HK-2 (cell line): ENCODE measurements around the gene ARHGEF6.

Source experiments
- DNase-seq: peaks from one replicate; pipeline ENCODE4 v3.0.0-alpha.2; 2018; ENCODE audit not compliant: unreplicated experiment

The ARHGEF6 gene

DNA sequence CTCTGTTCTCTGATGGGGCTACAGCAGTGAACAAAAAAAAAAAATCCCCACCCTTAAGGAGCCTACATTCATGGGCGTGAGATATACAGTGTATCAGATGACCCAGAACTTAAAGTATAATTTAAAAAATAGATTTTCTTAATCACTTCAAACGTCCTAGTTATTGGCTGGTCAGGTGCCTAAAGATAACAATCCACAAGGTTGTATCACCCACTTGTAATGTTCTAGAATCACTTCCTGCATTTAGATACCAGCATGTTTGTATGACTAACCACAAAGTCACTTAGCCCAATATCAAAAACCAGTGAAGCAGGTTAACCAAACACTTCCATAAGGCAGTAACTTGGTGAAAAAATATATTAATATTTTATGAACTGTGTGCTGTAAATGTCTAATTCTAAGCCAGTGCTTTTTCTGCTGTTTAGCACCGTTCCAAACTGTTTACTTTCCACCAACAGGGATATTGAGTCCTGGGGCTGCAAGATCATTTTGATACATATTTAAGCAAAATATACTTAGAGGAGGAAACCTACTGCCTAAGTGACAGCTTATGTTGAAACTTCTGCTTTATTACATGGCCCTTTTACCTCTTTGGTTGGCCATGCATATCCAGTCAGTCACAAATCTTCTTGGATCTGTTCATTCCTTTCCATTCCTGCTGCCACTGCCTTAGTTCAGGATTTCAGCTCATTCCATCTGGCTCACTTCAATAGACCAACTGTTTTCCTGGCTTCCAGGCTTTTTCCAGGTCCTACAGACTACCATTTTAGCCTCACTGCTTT is 89.5 kb downstream of the ARHGEF6 start:
- DNase-seq, result no peak

DNA sequence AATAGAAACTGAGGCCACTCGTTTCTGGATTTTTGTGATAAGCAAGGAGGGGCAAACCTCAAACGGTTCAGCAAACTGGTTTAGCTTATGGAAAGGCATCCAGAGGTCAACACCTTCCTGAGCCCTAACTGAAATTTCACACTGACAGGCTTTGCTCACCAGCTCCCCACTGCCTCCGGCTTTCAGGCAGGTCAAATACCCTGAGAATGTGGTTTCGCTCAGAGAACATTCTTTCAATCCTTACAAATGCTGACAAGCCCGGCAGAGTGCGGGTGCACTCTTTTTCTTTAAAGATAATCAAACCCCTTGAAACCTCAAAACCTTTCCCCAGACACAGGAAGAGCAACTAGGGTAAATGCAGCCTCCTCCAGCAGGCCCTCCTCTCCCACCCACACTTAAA is 91.3 kb downstream of the ARHGEF6 start:
- DNase-seq, result no peak

DNA sequence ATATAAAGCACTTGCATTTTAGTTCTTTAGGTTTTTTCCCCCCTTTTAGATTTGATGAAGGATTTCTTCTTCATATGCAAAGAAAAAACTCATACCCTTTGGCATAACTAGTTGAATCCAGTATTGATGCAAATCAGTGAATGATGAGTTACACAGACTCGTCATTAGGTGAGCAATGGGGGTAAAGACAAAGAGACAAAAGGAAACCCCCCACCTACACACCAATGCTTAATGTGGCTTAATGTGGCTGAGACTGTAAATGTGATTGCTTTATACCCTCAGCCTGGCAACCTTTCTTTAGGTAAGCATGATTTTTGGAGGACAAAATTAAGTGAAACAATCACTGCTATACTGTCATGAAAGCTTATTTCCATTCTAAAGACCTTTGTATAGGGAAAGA is 93.3 kb downstream of the ARHGEF6 start:
- no peak for DNase-seq

DNA sequence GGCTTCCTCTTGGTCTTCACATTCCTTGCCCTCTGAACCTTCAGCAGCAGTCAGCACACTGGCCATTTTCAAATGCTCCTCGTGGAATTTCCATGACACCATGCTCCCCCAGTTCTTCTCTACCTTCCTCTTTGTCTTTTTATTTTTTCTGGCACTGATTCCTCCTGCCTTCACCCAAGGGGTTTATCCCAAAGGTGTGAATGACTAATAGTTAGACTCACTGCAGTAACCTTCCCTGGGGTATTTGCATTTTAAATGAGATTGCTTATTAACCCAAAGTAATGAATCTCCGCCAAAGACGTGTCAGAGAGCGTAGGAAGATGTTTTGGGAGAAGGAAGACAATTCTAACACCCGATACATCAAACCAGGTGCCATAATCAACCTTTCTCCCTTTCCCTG is 96.6 kb downstream of the ARHGEF6 start:
- no peak for DNase-seq

DNA sequence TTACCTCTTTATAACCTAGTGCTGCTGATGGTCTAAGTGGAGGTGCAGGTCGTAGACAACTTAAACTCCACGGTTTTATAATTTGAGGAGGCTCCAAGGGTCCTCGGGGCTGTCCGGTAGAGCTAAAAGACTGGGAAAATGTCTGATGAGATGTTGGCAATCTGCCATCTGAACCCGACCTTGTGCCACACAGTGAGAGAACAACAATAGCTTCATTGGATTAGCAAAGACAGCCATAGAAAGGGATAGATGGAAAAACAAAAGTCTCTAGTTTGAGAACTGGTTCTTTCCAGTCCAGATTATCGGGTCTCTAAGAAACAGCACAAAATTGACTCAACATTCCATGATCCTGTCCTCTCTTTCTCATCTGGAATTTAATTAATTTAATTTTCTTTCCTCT is 101.2 kb downstream of the ARHGEF6 start:
- no peak for DNase-seq

DNA sequence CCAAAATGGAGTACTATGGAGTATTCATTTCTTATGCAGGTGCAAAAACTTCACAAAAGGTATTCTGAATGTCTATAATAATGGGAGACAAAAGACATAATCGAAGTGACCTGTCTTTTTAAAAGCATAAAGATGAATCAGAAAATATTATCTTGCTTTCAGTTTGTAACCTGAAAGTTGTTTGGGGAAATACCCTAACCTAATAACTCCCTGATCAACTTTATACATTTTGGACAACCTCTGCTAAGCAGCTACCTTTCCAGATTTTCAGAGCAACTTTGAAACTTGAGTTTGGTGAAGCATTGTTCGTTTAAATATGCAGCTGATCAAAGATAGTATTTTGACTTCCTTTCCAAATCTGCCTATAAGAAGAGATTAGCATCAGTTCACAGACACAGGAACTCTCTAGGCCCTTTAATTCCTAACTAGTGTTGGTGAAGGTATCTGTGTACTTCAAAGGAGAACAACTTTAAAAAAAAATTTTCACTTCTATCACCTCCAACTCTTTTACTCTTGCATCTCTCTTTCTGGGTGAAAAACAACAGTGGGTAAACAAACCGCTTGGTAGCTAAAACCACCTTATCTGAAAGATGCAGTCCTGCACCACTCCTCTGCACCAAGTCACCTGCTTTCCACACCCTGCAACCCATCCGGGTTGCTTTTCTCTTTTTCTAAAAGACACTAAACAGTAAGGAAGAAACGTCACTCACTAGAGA is 106.3 kb downstream of the ARHGEF6 start:
- no peak for DNase-seq

DNA sequence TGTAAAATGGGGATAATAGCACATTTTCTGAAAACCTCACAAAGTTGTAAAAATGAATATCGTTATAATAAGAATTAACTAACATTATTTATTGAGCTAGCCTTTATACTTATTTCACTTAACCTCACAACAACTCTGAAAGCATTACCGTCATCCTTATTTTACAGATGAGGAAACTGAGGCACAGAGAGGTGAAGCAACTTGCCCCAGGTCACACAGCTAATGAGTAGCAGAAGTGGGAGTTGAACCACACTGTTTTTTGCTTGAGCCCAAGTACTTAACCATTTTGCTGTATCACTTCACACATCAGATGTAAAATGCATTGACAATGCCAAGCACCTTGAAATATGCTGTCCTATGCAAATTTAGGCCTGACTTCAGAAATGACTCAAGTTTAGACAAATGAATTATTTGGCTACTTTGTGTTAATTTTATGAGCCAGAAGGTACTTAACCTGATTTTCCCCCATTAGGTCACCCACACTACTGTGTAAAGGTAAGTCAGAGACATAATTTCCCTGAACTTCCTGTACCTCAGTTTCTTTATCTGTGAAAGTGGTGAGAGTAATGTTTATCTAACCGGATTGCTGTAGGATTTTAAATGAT is 109.6 kb downstream of the ARHGEF6 start:
- DNase-seq, result no peak

DNA sequence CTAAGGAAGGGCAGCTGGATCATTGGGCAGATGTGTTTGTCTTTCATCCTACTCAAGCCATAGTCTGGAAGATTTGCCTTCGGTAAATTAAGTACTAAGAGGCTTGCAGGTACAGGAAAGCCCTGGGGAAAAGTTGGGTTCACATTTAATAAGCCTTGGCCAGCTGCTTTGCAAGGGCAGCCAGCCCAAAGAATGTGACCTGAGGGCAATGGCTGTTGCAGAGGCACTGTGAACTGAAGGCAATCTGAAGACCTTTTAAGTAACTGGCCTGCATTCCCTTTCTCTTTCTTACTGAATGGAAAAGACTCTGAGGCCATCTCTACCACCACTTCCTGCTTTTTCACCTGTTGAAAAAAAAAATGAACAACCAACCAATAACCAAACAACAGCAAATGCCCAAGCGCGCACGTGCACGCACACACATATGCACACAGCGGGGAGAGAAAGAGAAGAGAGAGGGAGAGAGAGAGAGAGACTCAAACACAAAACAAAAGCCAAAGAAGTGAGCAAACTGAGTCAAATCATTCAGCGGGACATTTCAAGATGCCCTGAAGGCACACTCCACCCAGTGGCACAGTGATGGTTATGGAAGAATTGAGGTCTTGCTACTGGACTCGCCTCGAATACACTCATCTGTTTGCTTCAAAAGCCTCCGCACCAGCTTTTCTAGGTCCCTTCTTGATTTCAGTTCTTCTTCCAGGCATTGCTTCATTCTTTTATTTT is 113.1 kb downstream of the ARHGEF6 start:
- DNase-seq, result no peak

DNA sequence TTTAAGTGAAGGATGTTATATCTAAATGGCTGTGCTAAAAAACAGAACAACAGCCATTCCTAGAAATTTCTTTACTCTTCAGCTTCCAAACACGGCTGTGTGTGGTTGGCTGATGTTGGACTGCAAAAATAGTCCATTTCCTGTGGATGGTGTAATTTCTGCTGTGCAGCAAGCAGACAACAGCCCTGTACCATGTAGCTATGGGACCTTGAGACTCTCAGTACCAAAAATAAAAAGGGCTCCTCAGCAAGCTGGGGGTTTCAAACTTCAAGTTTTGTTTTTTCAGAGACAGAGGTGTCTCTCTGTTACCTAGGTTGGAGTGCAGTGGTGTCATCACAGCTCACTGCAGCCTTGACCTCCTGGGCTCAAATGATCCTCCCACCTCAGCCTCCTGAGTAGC is 114.6 kb downstream of the ARHGEF6 start:
- DNase-seq, result no peak

DNA sequence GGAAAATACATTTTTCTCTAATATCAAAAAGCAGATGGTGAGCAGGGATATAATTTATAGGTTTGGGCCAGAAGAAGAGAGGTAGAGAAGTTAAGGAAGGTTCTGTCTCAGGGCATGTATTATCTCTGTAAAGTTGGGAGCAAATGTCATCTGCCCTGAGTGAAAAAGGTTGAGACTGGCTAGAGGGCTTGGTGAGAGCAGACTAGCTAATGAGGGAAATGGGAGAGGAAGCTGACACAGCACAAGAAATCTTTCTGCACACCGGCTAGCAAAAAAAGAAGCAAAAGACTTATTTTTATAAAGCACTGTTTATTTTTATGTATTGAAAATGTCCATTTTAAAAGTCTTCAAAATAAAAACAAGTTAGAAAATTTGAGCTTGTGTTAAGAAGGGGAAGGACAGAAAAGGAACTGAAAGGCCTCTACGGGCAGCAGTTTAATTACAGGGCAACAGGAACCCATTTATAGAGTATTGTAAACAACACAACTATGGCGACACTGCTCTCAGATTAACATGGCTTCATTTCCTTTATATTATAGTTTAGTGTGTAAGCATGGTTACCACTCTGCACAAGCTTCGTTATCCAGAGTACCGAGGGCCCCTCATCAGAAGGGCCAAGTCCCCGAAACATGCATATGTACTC is 115.4 kb downstream of the ARHGEF6 start:
- no peak for DNase-seq

DNA sequence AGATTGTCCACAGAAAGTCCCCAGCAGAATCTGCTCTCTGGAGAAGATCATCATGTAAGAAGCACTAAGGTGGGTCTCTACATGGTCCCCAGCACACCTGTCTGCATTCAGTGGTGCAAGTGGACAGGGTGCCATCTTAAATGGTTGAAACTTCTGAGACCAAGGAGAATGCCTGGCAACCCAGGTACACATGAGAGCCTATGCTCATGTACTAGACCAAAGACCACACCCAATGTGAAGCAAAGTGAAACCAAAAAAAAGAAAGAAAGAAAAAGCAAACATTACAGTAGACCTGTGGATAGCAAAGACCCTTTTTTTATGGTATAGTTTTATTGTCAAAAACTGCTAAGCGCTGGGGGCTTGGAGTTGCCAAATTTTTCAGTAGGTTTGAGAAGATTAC is 117.8 kb downstream of the ARHGEF6 start:
- no peak for DNase-seq

DNA sequence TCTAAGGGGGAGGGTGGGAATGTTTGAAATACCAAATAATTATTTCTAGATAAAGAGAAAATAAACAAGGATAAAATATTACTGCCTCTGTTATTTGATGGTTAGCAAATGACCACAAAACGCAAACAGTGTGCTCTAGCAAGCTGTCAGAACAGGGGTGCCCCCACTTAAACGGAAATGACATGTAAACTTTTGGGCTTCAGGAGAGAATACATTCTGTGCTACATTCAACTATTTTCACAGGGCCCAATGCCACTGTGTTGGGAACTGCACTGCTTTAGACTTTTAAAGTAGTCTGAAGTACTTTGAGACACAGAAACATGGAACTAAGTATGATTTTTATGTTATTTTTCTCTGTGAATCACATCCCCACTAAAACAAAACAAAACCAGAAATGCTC is 118.6 kb downstream of the ARHGEF6 start:
- no peak for DNase-seq

DNA sequence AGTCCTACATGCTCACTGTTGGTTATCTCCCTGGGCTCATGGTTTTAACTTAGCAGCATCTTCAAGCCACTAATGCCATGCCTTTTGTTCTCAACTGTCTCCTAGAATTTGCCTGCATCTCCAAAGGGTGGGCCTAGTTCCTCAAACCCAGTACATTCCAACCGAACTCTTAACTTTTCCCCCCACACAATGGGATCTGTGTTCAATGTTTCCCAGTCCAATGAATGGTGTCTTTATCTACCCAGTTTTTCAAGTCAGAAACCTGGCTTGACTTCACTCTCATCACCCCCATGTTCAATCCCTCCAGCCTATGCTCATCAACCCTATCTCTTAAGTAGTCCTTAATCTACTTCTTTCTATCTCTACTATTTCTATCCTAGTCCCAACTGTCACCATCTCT is 119.8 kb downstream of the ARHGEF6 start:
- no peak for DNase-seq

DNA sequence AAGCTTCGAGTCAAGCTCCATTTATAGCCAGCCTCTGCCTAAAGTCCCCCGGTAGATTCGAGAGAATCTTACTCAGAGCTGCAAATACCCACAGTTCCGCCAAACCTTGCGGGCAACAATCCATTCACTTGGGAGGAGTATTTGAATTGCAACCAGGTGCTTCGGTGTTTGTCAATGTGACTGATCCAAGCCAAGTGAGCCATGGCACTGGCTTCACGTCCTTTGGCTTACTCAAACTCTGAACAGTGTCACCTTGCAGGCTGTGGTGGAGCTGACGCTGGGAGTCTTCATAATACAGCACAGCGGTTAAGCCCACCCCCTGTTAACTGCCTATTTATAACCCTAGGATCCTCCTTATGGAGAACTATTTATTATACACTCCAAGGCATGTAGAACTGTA is 121.6 kb downstream of the ARHGEF6 start:
- no peak for DNase-seq

DNA sequence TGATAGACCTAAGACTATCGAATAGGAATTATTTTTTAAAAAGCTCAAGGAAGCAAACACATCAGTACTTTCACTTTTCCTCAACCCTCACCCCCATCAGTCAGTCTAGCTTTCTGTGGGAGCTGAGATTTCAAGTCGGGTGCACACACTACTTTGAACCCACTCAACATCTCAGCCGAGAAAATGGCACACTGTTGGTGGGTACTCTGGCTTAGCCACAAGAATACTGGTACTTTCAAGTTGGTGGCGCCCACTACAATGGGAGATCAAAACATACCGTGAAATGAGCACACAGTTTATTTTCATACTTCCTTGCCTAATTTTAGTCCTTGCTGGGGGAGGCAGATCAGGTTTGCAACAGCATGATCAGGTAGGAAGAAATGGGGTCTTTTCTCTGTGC is 122.6 kb downstream of the ARHGEF6 start:
- no peak for DNase-seq

DNA sequence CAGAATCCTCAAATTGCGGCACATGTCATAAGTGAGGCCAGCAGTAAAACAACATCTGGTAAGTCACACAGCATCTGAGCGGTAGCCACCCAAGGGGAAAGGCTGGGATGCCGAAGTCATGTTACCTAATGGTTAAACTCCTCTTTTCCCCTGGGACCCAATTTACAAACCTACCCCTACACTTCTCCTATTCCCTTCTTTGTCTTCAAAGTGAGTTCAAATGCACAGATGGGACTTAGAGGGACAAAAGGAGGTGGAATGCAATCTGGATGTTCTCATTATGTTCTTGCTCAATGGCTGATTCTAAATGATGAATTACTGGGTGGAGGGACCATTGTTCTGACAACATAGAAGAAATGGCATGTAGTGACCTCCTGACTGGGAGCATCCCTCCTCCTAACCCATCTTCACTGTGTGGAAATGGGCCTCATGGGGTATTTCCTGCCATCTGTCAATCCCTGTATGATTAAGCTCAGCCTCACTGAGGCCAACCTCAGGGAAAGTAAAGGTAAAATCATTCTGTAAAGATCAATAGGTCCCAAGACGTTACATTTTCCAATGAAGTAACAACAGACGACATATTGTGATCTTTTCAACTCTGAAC is 124.3 kb downstream of the ARHGEF6 start:
- no peak for DNase-seq

DNA sequence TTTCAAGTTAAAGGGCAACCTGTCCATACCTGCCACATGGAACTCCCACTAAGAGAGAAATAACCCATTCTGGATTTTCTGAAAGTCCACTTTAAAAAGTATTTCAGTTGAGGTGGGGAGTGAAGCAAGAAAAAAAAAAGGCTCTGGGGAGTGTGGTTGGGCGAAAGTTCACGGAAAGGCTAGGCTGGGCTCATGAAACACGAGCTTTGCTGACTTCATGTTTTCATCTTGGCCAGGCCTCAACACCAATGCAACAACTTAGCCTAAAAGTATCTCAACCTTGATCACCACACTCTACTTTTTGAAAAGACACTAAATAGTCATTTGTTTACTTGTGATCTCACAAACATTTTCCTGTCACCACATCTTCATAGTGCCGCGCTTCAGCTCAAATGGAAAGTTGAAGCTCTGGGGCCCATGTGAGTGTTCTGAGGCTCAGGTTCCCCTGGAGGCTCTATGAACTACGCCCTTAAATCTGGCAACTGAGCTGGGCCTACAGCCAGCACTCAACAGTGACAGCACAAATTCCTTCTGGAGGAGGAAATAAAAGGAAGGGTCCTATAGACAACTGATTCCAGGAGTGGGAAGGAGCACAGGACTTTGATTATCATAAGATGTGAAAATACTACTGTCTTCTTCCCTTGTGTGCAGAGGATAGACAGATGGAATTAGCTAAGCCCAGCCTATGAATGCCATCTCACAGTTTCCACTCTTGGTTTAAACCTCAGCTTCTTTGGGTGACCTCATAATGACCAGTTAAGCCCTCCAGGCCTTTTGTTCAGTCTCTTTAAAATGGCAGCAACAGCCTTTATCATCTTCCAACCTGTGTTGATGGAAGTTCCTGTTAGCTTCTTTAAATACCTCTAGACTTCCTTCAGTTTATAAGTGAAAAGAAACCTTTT is 127.7 kb downstream of the ARHGEF6 start:
- no peak for DNase-seq

DNA sequence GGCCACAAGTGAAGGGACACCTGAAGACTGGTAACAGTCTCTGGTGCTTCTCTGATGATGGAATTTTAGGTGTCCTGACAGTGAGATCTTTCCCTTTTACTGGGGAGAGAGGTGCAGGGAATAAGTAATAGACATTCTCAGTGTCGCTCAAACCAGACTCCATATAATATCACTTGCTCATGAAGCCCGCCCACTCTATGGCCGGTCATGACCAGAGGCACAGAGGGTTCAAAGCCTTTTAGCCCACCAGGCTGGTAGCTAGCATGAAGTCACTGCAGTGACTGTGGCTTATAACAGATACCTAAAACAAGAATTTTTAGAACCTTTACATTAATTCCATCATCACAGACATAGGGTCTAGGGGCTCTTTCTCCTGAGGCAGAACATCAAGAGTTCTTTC is 129.9 kb downstream of the ARHGEF6 start:
- DNase-seq, result no peak

DNA sequence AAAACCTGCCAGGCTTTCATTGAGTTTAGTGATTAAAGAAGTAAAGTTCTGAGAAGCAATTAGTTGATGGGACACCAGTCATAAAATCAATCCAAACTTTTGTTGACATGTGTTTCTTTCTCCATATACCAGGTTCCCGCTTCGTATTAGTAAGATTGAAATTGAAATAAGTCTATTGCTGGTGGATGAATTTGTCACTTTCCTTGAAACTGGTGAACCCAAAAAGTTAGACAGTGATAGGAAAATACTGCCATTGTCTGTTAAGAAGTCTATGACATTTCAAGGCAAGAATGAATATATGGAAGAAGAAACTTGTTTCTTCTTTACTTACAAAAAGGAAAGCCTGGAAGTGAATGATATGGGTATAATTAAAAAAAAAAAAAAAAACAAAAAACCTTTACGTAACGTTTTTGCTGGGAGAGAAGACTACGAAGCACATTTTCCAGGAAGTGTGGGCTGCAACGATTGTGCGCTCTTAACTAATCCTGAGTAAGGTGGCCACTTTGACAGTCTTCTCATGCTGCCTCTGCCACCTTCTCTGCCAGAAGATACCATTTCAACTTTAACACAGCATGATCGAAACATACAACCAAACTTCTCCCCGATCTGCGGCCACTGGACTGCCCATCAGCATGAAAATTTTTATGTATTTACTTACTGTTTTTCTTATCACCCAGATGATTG is 132.9 kb downstream of the ARHGEF6 start, which contains the start of gene CD40LG:
TSS of gene CD40LG (plus strand) at position 482 of the 684 bp plus-strand sequence. CDS start at position 573, 91 bp downstream.
- no peak for DNase-seq
